Small intestine (tissue), 7 donors: Measurements from ENCODE around the gene PCNX3. TPM values are rescaled to one million over a fixed set of nuclear protein-coding genes. Genes with fewer than 3 reads are reported as not detected.

Experiments used
- DNase-seq, 2 donors: peaks; one replicate each; pipeline versions ENCODE4 v3.0.0 to v3.0.0-alpha.2; 2013
- FAIRE-seq: peaks from 2 replicates; lab custom pipeline; 2012; peaks lifted over from hg19 to GRCh38; lab: Jason Lieb, UNC
- H3K27ac ChIP-seq, 3 donors: one replicate each; pipeline ENCODE4 v1.5.1; 2013; ENCODE audit warnings: low read length in 2 of 3, mild to moderate bottlenecking in 2 of 3, control low read depth in 1 of 3, inconsistent platforms in 1 of 3, low read depth in 1 of 3, moderate library complexity in 1 of 3
- H3K27me3 ChIP-seq, 3 donors: one replicate each; pipeline ENCODE4 v1.6.1; 2013; ENCODE audit warnings: low read length in 3 of 3, inconsistent platforms in 1 of 3; ENCODE audit not compliant: control insufficient read depth in 3 of 3, insufficient read depth in 3 of 3
- H3K36me3 ChIP-seq, 3 donors: one replicate each; pipeline ENCODE4 v1.6.1; 2013; ENCODE audit warnings: low read length in 3 of 3, inconsistent platforms in 1 of 3, low read depth in 1 of 3, mild to moderate bottlenecking in 1 of 3, moderate library complexity in 1 of 3; ENCODE audit not compliant: control insufficient read depth in 3 of 3, insufficient read depth in 2 of 3
- H3K4me1 ChIP-seq, 3 donors: one replicate each; pipeline ENCODE4 v1.6.1; 2013; ENCODE audit warnings: low read length in 2 of 3, inconsistent platforms in 1 of 3, low read depth in 1 of 3, mild to moderate bottlenecking in 1 of 3, moderate library complexity in 1 of 3; ENCODE audit not compliant: control insufficient read depth in 3 of 3, insufficient read depth in 2 of 3
- H3K4me3 ChIP-seq, 3 donors: one replicate each; pipeline ENCODE4 v1.5.1; 2013; ENCODE audit warnings: low read length in 3 of 3, control low read depth in 1 of 3, inconsistent platforms in 1 of 3, low read depth in 1 of 3, mild to moderate bottlenecking in 1 of 3, moderate library complexity in 1 of 3
- H3K9me3 ChIP-seq, 2 donors: one replicate each; pipeline ENCODE4 v1.6.1; 2013; ENCODE audit warnings: low read depth in 1 of 2, low read length in 1 of 2; ENCODE audit not compliant: control insufficient read depth in 2 of 2, insufficient read depth in 1 of 2
- WGBS, 3 donors: extraction: QIAGEN DNeasy Blood & Tissue Kit; methylation state at CpG; one replicate each; pipeline ENCODE4 v1.1.7; 2013; 5-methylcytosine and 5-hydroxymethylcytosine counted together
- polyA plus RNA-seq, 4 donors: library from polyadenylated mRNA; stranded (reverse) in 3 of 4; unstranded in 1 of 4; fragments of 200-250 nt in 3 of 4; fragments of 120-200 nt in 1 of 4; gene quantifications; one replicate each; pipeline versions ENCODE4 v1.2.1 to v1.2.3, GENCODE V29; 2013
- donor health status: healthy with polysubstance abuse.
- donor health status: control.
- donor health status: control.
- donor health status: Bipolar disorder and iron deficiency.
- donor health status: healthy.

The PCNX3 gene
- polyA plus RNA-seq, 4 donors, result 12.7 to 27.5 (median 22.1) TPM

DNA sequence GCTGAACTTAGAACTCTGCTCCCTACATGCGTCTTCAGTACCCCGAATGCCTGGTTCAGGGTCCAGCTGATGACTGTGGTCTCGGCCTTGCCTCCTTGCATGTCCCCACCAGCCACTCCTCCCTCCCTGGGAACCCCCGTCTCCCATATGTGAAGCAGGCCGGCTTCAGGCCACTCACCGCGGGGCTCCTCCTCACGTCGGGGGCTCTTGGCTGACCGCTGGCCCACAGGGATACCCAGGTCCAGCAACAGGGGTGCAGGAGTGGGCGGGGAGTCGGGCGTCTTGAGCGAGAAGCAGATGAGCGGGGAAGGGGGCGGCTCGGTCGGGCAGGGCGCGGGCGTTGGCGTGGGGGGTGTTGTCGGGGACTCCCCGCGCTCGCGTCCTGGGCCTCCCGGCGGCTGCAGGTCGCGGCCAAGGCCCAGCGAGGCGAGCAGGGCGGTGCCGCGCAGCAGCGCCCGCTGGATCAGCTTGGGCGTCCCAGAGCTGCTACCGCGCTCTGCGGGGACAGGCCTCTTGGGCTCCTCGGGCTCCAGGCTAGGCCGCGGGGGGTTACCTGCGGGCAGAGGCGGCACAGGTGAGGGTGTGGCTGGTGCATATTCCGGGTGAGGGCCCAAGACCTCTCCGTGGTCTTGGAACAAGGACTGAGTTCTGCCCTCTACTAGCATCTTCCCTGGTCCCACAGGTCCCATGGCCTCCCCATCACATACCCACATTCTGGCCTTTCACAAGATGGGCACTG is 16.2 kb upstream of the PCNX3 start:
- no peak for FAIRE-seq
- WGBS, 3 donors, result 89 to 93% (median 92%) methylated on average over 35 to 49 of the region's 49 CpGs

DNA sequence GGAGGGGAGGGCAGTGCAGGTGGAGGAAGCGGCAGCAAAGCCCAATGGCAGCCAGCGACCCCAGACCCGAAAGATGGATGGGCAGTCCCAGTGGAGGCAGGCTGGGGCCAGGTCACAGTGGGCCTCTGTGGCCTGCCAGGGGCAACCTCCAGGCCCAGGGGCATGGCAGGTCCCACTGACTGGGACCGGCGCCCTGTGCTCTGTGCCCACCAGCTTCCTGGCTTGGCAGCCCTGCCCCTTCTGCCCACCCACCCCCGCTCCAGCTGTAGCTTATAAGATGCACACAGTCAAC is 15.7 kb upstream of the PCNX3 start:
- DNase-seq (no peak), FAIRE-seq (no peak)
- no peak overlapping the region for H3K4me3 ChIP-seq
- no peaks in the 10 kb centered on the region for H3K27me3 ChIP-seq
- WGBS, 3 donors, result 95 to 98% (median 95%) methylated on average over 6 of the region's 6 CpGs
- peaks cover 10 to 83% (median 11%) of the 10 kb centered on the region in 3 donors for H3K36me3 ChIP-seq
- peaks cover 0 to 2% (median 0%) of the 10 kb centered on the region in 3 donors for H3K4me1 ChIP-seq
- no peak overlapping the region for H3K27ac ChIP-seq
- no peaks in the 10 kb centered on the region for H3K9me3 ChIP-seq

More for the DNA sequence above, 16.2 kb upstream of the PCNX3 start:
- DNase-seq, result no peak
- Histone ChIP-seq H3K27ac (no peak overlapping the region), H3K36me3 (peaks cover 5 to 79% (median 8%) of the 10 kb centered on the region in 3 donors), H3K4me1 (peaks cover 0 to 2% (median 0%) of the 10 kb centered on the region in 3 donors), H3K9me3 (no peaks in the 10 kb centered on the region), H3K4me3 (no peak overlapping the region), H3K27me3 (no peaks in the 10 kb centered on the region)

DNA sequence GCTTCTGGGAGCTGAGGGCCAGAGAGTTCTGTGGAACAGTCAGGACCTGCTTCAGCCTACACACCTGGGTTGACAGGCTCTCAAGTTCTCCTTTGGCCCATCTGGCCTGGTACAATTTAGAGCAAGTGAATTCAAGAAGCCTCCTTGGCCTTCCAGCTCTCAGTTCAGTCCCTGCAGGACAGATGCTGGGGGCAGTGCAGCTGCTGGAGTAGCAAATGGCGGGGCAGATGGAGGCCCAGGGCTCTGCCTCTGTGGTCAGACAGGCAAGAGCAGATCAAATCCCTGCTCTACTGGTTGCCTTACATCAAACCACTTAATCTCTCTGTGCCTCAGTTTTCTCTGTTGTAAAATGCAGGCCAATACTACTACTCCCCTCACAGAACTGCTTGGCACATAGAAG is 11.3 kb upstream of the PCNX3 start:
- Histone ChIP-seq H3K27ac (no peak overlapping the region), H3K4me1 (peaks cover 0 to 13% (median 0%) of the 10 kb centered on the region in 3 donors), H3K27me3 (no peaks in the 10 kb centered on the region), H3K36me3 (peaks cover 23 to 92% (median 30%) of the 10 kb centered on the region in 3 donors), H3K9me3 (no peaks in the 10 kb centered on the region), H3K4me3 (no peak overlapping the region)
- FAIRE-seq, result no peak
- WGBS, 3 donors, result 92 to 100% (median 94%) methylated on average over 1 of the region's 1 CpG
- no peak for DNase-seq

DNA sequence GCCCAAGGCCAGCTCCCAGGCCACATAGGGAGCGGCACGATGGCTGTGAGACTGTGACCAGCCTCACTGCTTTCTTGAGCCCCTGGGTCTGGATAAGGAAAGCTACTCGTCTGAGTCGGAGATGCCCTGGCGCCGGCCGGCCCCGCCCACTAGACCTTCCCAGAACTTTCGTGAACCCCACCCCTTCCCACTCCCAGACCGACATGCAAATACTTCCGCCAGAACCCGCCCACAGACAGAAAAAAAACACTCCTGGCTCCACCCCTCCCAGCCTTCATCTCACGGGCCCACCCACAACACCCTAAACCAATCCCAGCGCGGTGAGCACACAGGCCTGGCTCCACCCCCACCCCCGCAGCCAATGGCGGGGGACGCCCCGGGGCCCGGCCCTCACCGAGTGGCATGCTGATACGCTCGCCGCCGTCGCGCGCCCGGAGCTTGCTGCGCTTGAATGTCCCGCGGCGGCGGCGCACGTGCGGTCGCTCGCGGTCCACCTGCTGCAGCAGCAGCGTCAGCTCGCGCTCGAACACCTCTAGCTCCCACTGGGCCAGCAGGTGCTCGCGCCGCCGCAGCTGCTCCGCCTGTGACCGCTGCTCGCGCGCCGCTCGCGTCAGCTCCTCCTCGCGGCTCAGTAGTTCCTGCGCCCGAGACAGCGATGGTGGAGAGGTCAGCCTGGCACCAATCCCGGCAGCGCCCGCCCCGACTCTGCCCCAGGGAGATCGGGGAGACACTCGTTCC is 8.5 kb upstream of the PCNX3 start:
- 55 to 81% (median 70%) methylated on average over 67 of the region's 67 CpGs for WGBS, 3 donors
- Histone ChIP-seq H3K36me3 (peaks cover 23 to 96% (median 30%) of the 10 kb centered on the region in 3 donors), H3K4me1 (peaks cover 0 to 36% (median 6%) of the 10 kb centered on the region in 3 donors), H3K9me3 (no peaks in the 10 kb centered on the region), H3K4me3 (no peak overlapping the region), H3K27me3 (no peaks in the 10 kb centered on the region), H3K27ac (peak overlapping the region in 2 of 3 donors; percentile 9 to 78)
- FAIRE-seq (no peak), DNase-seq (peak; percentile 70 to 91)

DNA sequence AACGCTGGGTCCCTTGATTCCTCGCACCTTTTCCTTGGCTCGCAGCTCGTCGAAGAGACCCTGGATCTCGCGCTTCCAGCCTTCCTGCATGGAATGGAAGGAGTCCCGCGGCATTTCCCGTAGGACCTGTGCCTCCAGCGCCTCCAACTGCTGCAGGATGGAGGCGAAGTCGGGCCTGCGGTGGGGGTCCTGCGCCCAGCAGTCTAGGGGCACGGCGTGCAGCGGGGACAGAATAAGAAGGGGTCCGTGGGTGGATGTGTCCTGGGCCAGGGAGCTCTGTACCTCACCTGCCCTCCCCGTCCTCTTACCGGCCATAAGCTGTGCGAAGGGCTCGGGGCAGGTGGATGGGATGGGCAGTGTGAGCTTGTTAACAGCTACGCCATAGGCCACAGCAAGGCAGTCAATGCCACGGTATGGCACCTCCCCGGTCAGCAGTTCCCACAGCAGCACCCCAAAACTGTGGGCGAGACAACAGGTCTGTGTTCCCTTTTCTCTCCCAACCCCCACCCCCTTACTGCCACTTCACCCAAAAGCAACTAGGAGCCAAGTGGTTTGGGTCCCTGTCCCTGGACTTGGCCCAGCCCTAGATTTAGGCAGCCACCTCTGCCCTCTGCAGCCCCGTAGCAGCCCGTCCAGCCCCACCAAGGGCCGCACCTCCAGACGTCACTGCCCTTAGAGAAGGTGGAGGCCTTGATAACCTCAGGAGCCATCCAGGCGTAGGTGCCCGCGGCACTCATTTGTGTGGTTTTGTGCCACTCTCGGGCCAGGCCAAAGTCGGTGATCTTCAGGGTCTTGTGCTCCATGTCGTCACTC is 7.8 kb upstream of the PCNX3 start:
- H3K9me3 ChIP-seq, result no peaks in the 10 kb centered on the region
- DNase-seq (no peak), FAIRE-seq (no peak)
- H3K4me1 ChIP-seq, result peaks cover 0 to 43% (median 14%) of the 10 kb centered on the region in 3 donors
- no peaks in the 10 kb centered on the region for H3K27me3 ChIP-seq
- peaks cover 23 to 96% (median 30%) of the 10 kb centered on the region in 3 donors for H3K36me3 ChIP-seq
- 87 to 93% (median 92%) methylated on average over 37 of the region's 37 CpGs for WGBS, 3 donors
- H3K27ac ChIP-seq, result peak overlapping the region in 2 of 3 donors; percentile 9 to 19
- no peak overlapping the region for H3K4me3 ChIP-seq

DNA sequence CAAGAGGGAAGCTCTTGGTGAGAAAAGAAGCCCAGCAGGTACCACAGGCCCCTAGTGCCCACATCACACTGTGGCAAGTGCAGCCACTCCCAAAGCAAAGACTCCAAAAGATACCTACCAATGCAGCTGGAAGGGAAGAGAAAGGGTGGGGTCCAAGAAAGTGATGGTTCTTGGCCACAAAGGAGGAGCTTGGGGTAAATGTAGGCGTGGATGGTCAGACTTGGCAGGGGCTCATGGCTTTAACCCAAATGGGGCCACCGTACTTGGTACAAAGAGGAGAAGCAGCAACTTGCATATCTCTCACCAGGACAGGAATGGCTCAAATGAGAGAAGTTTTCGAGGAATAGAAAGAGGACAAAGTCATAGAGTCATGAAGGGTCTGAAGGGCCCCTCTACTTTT is 6.3 kb upstream of the PCNX3 start:
- Histone ChIP-seq H3K9me3 (no peaks in the 10 kb centered on the region), H3K27me3 (no peaks in the 10 kb centered on the region), H3K4me1 (peaks cover 0 to 48% (median 14%) of the 10 kb centered on the region in 3 donors), H3K36me3 (peaks cover 21 to 90% (median 27%) of the 10 kb centered on the region in 3 donors), H3K4me3 (no peak overlapping the region), H3K27ac (no peak overlapping the region)
- 56 to 65% (median 60%) methylated on average over 3 of the region's 3 CpGs for WGBS, 3 donors
- DNase-seq (no peak), FAIRE-seq (no peak)

DNA sequence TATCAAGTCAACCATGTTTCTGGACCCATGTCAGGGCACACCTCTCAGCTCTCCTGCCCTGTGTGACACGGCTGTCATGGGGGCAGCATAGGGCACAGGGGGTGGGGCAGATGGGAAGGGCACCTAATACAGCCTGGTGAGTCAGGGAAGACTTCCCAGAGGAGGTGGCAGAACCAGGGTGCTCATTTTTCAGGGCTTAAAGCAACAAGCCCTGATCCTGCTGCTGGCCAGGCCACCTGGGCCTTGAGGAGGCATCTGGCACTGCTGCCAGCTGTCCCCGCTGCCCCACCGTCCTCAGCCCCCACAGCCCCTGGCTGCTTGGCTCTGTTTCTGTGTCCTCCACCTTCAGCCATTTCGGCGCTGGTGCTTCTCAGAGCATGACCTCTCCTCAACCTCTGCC is 5.9 kb upstream of the PCNX3 start:
- no peak for FAIRE-seq
- H3K4me3 ChIP-seq, result no peak overlapping the region
- H3K36me3 ChIP-seq, result peaks cover 20 to 86% (median 22%) of the 10 kb centered on the region in 3 donors
- peak in 1 of 2 donors; percentile 41 for DNase-seq
- no peaks in the 10 kb centered on the region for H3K27me3 ChIP-seq
- 74 to 81% (median 78%) methylated on average over 5 of the region's 5 CpGs for WGBS, 3 donors
- H3K27ac ChIP-seq, result peak overlapping the region in 1 of 3 donors; percentile 3
- no peaks in the 10 kb centered on the region for H3K9me3 ChIP-seq
- H3K4me1 ChIP-seq, result peaks cover 0 to 48% (median 14%) of the 10 kb centered on the region in 3 donors

DNA sequence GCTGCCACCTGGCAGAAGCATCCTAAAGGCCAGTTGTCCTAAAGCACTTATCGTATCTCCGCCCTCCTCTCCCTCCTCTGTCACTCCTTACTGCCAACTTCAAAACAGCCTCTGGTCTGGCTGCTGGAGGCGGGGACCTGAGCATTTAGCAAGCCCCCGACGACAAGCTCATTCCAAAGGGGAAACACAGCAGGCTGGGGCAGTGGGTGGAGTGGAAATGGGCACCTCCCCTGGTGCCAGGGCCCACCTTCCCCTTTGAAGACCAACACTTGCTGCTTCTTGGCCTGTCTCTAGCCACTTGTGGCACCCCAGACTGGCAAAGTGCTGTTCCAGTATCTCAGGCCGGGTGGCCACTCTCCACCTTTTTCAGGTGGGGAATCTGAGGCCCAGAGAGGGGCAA is 5.2 kb upstream of the PCNX3 start:
- peaks cover 0 to 48% (median 14%) of the 10 kb centered on the region in 3 donors for H3K4me1 ChIP-seq
- H3K9me3 ChIP-seq, result no peaks in the 10 kb centered on the region
- H3K27ac ChIP-seq, result peak overlapping the region in 1 of 3 donors; percentile 73
- no peaks in the 10 kb centered on the region for H3K27me3 ChIP-seq
- peak overlapping the region in 1 of 3 donors; percentile 98 for H3K4me3 ChIP-seq
- no peak for DNase-seq
- FAIRE-seq, result no peak
- H3K36me3 ChIP-seq, result peaks cover 13 to 78% (median 16%) of the 10 kb centered on the region in 3 donors
- 59 to 70% (median 61%) methylated on average over 6 of the region's 6 CpGs for WGBS, 3 donors
